Fibroblast of skin of right biceps (primary cell): ENCODE data around the gene SLC6A3.
"Not testable (repeated sequence)": the region's sequence is repeated elsewhere in the genome, so short reads cannot be mapped to it uniquely, and the experiment has no call there.

Experiments used
- DNase-seq: peaks from one replicate; pipeline ENCODE4 v3.0.0-alpha.2; 2013

SLC6A3 gene

DNA sequence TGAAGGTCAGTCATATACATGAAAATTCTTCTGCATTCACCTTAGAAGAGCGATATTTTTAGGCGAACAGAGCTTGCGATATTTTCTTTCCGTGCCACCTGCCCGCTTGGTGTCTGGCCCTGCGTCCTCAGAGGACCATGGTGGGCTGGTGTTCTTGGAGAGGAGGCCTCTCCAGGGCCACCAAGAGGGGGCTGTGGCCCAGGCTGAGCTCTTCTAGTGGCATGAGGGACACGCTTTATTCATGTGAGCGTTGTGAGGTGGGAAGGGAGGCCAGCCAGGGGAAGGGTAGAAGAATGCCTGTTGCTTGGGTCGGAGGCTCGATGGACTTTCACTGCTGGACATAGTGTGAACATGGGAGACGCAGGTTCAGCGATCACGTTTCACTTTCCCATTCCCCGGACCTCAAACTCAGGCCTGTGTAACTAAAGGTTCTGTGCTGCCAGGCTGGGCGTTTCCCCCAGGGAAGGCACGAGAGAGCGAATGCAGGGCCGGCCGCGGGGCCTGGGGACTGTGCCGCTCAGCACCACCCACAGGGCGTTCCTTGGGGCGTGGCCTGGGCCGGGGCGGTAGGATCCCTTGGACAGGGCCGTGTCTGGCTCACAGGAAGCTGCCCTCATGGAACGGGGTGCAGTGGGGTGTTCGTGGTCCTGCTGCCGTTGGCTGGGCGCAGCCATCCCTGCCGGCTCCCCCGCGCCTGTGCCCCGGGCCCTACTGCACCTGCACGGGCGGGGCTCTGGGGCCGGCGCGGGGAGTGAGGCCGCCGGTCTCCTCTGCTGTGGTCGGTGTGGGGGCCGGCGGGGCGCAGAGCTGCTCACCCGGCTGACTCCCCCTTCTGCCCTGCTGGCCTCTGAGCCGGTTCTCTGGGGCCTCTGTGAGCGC, 59.6 kb downstream of the SLC6A3 start:
- DNase-seq = peak; percentile 18

DNA sequence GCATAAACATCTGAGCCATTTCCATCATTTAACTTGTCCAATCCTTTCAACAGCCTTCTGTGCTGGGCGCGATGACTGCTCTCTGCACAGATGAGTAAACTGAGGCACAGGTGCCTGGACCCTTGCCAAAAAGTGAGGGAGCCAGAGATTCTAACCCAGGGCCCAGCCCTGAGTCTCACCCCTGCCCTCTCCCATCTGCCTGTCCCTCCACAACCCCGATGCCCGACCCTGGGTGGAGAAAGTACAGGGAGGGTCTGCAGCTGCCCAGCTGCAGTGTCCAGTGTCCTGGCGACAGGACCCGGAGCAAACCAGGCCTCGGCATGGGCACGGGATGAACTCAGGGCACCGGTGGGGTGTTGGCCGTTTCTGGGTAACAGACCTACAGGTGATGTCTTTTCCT, 60.7 kb downstream of the SLC6A3 start:
- no peak for DNase-seq

DNA sequence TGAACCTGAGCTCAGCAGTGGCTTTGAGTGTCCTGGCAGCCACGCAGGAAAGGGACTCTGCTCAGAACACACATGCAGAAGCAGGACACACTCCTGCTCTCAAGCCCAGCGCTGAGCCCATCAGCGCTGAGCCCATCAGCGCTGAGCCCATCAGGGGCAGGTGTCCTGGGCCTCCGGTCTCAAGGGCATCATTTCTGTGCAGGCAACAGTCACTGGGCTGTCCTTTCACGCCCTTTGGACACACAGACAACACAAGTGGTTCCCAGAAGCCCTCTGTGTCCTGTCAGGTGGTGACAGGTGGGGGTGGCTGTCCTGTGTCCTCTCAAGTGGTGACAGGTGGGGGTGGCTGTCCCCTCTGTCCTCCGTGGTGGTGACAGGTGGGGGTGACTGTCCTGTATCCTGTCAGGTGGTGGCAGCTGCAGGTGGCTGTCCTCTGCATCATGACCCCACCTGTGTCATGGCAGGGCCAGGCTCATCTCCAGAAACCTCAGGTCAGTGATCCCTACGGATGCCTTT, 61.3 kb downstream of the SLC6A3 start:
- no peak for DNase-seq

DNA sequence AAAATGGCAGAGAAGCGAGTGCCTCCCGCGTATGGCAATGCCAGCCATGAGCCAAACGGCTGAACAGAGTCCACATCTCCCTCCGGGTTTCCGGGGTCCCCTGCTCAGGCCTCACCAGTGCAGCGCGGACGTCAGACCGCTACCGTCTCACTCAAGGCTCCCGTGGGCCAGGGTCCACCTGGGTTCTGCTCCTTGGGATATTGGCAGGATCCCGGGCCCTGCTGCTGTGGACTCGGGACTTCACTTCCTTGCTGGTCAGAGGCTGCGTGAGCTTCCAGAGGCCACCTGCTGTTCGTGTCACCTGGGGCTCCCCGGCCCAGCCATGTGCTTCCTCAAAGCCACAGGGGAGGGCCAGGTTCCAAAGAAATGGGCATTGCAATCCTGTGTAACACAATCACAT, 61.9 kb downstream of the SLC6A3 start:
- DNase-seq = no peak

DNA sequence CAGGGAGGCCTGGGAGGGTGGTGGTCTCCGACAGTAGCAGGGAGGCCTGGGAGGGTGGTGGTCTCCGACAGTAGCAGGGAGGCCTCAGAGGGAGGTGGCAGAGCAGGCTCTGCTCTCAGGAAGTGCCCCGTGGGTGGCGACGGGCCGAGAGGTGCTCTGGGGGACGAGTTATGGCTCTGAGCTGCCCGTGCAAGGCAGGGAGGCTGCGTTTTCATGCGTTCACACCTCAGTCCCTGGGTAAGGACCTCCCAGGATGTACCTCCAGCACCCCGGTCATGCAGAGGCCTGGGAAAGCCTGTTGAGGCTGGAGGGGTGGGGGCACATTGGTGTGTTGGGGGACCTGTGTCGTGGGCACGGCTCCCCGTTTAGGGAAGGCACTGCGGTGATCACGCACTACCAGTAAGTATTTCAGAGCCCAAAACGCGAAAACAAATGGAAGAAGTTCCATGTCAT, 63.0 kb downstream of the SLC6A3 start:
- no peak for DNase-seq

DNA sequence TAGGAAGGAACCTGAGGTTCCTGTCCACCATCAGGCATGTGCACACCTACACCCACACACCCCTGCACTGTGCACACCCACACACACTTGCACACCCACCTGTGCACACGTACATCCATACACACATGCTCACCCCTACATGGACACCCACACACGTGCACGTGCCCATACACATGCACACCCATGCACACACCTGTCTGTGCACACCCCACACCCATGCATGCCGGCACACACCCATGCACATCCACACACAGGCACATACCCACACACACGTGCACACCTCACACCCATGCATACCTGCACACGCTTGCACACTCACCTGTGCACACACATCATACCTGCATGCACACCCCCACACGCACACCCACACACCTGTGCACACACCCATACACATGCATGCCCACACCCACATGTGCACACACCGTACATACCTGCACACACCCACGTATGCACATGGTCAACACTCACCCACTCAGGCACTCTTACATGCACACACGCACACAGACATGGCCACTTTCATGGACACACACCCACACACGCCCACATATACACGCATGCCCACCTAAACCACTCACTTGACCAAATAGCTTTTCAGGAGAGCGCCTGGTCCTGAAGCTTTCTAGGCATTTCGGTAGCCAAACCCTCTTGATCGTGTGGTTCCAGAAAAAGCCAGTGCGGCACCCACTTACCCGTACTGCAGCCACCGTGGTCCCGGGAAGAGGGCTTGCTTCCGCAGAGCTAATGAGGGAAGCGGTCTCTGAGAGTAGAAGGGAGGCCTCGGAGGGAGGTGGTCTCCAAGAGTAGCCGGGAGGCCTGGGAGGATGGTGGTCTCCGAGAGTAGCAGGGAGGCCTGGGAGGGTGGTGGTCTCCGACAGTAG, 63.6 kb downstream of the SLC6A3 start:
- no peak for DNase-seq

DNA sequence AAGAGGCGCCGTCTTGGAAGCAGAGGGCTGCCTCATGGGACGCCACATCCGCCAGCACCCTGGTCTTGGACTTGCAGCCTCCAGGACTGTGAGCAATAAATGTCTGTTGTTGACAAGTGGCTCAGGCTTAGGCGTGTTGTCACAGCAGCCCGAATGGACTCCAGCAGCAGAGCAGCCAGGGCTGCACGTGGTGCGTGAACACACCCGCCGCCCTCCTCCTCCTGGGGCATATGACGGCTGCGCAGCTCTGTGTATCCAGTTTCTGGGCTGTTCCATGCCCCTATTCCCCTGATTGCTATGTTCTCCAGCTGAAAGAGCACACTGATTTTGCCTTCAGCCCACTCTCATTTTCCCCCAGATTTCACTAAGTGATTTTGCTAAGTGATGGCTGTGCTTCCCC, 64.3 kb downstream of the SLC6A3 start:
- DNase-seq = no peak

DNA sequence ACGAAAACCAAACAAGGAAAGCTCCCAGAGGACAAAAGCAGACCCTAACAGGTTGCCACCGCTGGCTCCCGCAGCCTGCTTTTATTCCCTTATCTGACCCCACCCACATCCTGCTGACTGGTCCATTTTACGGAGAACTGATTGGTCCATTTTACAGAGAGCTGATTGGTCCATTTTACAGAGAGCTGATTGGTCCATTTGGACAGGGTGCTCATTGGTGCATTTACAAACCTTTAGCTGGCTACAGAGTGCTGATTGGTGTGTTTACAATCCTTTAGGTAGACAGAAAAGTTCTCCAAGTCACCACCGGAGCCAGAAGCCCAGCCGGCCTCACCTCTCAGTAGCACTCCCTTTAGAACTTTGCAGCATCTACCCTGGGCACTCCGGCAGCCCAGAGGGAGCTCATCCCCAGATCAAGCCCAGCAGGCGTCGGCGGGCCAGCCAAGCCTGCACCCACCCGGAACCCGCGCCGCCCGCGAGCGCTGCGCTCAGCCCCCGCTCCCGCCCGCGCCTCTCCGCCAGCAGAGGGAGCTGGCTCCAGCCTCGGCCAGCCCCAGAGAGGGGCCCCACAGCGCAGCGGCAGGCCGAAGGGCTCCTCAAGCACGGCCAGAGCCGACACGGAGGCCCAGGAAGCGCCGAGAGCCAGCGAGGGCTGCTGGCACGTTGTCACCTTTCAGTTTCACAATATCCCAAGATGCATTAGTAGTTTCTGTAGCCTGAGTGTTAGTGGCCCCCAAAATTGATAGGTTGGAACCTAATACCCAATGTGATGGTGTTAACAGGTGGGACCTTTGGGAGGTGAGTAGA, 65.0 kb downstream of the SLC6A3 start:
- DNase-seq = peak; percentile 4

DNA sequence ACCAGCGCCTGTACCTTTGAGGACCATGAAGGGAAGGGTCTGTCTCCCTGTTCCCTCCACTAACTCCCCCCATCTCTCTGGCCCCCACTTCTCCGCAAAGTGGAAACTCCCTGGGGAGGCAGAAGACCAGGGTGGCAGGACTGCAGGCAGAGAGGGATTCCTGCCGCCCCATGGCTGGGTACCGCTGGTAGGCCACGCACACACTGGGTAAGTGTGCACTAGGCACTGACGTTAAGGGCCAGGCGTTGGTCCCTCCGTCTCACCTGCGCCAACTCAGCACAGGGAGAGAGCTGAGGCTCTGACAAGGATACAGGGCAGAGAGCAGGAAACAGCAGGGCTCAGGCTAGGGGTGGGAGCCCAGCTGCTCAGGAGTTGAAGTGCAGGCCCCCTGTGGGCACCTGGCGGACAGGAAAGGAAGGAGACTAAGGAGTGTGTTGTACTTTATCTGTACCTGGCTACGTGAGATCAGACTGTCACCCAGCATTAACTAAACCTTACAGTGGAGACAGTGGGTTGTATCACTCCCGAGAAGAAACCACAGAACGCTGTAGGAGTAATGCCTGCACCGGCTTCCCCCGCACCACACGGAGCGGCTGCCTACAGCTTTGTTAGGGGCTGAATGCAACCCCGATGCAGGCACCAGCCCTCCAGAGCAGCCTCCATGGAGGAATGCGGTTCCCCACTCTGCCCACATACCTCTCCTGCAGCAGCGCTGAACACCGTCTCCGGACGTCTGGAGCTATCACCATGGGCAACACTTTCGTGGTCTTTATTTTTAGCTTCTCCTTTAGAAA, 66.2 kb downstream of the SLC6A3 start:
- no peak for DNase-seq

DNA sequence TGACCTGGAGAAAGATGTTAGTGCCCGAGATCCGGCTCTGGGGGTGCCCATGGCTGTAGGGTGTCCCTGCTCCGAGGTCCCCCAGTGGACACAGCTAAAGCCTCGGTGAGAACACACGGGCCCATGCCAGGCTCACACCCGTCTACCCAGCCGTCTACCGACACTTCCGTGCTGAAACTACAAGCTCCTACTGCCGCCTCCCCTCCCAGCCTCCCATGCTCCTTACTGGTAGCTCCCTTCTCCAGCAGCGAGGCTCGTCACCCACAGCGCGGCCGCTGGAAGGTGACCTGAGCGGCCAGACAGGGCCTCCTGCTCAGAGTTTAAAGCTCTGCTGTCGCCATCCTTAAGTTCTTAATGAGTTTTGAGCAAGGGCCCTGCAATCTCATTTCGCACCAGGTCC, 67.1 kb downstream of the SLC6A3 start:
- DNase-seq = no peak

DNA sequence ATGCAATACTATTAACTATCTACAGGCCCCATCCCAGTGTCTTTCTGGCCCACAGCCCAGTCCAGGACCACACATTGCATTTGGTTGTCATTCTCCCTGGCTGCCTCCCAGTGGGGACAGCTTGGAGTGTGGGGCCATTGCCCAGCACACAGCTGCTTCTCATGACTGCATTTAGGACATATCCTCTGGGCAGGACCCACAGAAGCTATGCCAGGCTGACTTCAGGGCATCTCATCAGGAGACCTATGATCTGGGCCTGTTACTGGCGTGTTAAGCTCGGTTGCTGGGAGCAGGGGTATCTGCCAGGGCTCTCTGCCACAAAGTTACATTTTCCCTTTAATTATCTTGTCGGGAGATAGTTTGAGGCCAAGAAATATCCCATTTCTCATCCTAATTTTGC, 68.3 kb downstream of the SLC6A3 start:
- no peak for DNase-seq

DNA sequence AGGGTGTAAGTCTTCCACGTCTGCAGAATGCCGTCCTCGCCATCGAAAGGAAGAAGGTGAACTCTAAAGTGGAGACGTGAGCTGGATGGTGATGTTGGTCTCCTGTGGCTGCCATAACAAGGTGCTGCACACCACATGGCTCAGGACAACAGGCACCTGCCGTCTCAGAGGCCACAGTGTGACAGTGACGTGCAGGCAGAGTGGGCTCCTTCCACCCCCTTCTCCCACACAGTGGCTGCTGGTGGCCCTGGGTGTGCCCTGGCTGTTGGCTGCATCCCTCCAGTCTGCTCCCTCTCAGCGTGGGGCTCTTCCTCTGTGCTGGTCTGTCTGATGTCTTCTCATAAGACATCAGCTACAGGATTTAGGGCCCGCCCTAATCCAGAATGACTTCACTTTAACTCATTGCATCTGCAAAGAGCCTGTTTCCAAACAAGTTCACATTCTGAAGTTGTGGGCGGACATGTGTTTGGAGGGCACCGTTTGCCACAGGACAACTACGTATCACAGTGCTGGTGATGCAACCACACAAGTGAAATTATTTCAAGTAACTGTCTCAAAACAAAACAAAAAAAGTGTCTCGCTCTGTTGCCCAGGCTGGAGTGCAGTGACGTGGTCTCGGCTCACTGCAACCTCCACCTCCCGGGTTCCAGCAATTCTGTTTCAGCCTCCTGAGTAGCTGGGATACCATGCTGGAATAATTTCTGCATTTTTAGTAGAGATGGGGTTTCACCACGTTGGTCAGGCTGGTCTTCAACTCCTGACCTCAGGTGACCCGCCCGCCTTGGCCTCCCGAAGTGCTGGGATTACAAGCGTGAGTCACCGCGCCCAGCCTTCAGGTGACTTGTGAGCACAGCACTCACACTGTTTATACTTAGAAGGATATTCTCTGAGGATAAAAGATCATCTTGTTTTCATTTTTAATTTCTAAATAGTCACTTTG, 69.1 kb downstream of the SLC6A3 start:
- DNase-seq = no peak

DNA sequence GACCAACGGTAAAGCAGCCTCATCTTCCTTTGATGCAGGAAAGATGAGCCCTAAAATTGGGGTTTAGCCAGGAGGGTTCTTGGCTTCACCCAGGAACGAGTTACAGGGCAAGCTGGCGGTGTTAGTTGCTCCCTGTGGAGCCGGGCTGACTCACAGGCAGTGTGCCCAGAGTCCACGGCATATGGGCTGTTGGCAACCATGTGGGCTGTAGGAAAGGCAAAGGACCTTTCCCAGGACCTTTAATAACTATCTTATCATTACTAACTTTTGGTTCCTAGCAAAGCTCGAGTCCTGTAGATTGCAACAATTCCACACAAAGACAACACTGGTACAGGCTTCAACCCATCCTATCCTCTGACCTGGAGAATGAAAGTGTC, 70.6 kb downstream of the SLC6A3 start:
- DNase-seq = no peak

DNA sequence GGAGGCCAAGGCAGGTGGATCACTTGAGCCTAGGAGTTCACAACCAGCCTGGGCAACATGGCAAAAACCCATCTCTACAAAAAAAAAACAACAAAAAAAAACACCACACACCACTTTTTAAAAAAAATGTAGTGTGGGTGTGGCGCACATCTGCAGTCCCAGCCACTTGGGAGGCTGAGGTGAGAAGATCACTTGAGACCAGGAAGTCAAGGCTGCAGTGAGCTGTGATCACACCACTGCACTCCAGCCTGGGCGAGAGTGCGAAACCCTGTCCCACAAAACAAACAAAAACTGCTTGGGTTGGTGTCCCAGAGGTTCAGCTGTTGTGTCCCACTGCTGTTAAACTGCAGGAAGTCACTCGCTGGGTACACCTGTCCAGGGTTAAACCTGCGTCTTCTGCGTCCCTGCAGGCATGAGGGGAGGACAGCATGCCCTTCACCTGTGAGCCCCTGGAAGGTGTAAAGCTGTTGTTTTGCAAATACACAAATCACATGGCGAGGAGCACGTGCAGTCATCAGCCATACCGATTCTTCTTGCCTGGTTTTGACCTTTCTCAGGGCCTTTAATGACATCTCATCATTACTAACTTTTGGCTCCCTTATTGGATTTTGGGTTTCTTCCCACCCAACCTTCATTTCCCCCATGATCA, 71.1 kb downstream of the SLC6A3 start:
- no peak for DNase-seq

DNA sequence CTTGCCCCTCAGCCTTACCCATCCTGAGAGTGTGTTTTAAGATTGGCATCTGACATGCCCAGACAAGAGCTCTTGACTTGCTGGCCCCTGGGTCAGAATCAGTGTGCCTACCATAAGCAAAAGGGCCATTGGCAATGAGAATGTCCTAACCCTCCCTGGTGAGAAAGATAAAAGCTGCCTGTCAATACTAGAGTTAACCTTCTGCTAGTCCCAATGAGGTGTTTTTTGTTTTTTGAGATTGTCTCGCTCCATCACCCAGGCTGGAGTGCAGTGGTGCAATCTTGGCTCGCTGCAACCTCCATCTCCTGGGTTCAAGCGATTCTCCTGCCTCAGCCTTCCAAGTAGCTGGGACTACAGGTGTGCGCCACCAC, 73.3 kb downstream of the SLC6A3 start:
- DNase-seq = not testable (repeated sequence)

DNA sequence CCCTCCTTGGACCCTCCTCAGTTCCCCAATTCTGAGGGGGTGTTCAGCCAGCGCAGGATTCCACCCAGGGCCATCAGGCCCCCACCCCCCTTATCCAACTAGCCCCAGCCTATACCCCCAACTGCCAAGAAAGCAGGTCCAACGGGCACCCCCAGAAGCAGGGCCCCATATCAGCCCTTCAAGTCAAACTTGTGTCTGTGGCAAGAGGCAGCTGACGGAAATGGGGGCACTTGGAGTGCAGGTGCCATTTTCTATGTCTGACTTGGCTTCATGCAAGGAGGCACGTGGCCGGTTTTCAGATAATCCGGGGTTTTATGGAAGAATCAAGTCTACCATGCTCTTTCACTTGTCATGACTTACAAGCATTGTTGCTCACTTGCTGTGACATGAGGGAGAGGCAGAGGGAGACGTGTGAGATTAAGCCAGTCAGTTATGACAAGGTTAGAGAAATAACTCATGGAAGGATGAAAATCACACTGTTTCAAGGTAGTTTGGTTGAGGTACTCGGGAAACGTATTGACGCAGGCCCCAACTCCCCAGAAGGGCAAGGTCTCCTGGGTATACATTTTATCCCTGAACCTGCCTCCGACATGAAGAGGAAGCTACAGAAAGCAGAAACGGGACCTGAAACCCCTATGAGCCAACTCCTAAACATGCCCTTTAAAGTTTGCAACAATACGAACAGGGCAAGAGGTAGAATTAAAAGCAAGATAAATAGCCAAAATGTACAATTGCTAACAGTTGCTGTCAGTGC, 73.8 kb downstream of the SLC6A3 start:
- no peak for DNase-seq

DNA sequence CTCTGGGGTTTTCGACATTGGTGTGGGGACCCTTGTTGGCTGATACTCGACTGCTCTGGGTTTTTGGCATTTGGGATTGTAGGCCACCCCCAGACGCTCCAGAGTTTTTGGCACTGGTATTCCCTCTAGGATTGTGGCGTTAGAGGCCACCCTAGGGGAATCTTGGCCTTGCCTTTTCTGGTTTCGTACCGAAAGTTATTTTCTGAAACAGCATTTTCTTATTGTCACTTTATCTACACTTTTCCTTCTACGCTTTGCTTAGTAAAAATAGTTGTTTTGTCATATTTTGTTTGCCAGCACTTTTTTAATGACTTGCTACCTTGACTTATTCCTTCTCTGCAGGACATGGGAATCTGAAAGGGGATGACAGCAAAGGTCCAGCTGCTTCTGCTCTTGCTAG, 75.2 kb downstream of the SLC6A3 start:
- DNase-seq = no peak

DNA sequence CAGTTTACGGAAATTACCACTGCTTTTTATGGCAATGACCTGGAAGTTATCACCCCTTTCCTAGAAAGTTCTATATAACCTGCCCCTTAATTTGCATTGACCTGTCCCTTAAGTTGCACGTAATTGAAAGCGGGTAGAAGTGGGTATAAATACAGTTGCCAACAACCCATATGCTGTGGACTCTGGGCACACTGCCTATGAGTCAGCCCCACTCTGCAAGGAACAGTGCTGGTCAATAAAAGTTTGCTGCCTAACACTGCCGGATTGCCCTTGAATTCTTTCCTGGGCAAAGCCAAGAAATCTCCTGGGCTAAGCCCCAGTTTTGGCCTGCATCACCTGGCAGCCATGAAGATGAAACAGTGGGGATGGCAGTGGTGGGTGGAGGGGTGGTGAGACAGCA, 76.5 kb downstream of the SLC6A3 start:
- no peak for DNase-seq

DNA sequence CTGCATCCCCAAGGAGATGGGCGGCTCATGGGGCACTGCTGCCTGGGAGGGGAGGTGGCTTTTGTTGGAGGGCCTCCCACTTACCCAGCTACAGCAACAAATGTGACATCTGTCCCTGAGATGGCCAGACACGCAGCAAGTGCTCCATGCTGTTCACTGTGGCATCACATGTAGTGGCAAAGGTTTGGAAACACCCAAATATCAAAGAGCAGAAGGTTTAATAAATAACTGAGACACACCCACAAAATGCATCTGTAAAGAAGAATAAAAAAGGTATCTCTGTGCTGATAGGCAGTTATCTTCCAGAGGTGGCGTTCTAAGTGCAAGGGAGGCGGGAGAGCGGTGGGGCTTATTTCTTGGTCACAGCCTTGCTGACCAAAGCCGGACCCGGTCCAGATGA, 77.0 kb downstream of the SLC6A3 start:
- no peak for DNase-seq

DNA sequence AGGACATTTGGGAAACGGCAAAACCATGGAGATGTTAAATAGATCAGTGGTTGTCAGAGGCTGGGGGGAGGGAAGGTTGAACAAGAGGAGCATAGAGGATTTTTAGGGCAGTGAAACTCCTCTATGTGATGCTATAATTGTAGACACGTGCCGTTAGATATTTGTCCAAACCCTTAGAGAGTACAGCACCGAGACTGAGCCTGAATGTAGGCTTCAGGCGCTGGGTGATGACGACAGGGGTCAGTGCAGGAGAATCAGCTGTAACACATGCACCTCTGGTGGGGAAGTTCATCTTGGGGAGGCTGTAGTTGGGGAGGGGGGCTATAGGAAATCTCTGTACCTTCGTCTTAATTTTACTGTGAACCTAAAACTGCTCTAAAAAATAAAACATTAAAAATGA, 78.1 kb downstream of the SLC6A3 start:
- DNase-seq = no peak
